GM21390 (cell line): ENCODE measurements around the gene STX19.
"Not testable (repeated sequence)": the region's sequence is repeated elsewhere in the genome, so short reads cannot be mapped to it uniquely, and the experiment has no call there.

Experiments
- ATAC-seq: cut with Tn5 transposase; IDR thresholded peaks from one replicate; pipeline ENCODE4 v1.9.1; 2021; ENCODE audit not compliant: unreplicated experiment

Gene STX19

DNA sequence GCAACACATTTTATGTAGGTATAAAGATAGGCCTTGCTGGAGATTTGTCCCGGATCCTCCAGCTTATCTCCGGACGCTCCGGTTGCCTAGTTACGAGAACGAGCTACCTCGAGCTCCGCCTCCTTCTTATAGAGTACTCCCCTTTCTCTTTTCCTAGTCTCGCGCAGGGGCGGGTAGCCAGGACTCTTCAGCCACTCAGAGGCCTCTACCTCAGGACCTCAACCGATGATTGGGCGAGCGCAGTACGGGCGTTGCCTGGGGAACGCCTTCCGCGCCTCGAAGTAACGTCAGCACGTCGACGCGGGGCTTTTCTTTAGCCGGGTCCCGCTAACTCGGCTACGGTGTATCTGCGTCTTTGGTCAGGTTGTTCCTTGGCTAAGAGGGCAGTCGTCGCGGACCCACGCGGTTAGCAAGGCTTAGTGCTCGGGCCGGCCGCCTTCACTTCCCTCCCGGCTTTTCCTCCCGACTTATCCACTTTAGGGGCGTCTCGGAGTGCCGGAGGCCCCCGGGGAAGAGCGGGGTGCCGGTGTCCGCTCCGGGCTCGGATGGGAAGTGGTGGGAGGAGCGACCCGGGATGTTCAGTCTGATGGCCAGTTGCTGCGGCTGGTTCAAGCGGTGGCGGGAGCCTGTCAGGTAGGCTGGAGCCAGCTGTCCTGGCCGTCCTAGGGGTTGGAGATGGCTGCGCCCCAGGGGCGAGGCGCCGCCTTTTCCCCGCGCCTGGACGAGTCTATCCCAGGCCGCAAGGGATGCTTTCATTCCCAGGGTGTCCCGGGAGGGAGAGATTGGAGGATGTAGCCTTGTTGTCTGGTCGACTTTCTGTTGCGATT is 48.3 kb downstream of the STX19 start, which contains the start of gene ARL13B:
Gene ARL13B, plus strand, starts transcription at position 306 of the 827 bp plus-strand sequence. Its CDS starts 269 bp downstream, at position 575.
- peak; percentile 100 for ATAC-seq

- peak; percentile 89 for ATAC-seq
Measured at GRCh38 chr3:93973131-93974126, 55.0 kb downstream of the STX19 start, which contains the start of gene PROS1. PROS1 (minus strand) TSS chr3:93973896; CDS start chr3:93973749, 147 bp downstream.

DNA sequence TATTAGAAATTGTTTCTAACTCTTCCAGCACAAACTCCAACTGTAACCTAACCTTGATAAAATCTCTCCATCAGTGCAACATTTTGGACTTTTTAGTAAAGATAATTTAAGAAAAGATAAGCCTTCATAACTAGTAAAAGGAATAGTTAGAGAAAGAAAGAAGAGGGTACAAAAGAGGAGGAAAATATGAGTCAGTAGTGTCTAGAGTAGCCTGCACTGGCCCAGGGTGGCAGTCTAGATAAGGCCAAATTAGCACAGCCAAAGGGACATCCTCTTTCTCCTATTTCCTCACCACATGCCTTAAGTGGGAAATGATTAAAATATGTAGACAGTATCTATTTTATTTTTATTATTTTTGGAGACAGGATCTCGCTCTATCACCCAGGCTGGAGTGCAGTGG is 58.4 kb downstream of the STX19 start:
- ATAC-seq: no peak

GRCh38 chr3:93969443-93969842 is 59.0 kb downstream of the STX19 start:
- ATAC-seq: no peak

- not testable (repeated sequence) for ATAC-seq
Measured at GRCh38 chr3:93965106-93965505, 63.3 kb downstream of the STX19 start.
